GM18498 (cell line): ENCODE measurements around the gene DCDC1.

Experiments
- ATAC-seq: cut with Tn5 transposase; IDR thresholded peaks from one replicate; pipeline ENCODE4 v1.9.1; 2021; ENCODE audit warnings: mild to moderate bottlenecking, moderate library complexity; ENCODE audit not compliant: unreplicated experiment

DCDC1 gene

DNA sequence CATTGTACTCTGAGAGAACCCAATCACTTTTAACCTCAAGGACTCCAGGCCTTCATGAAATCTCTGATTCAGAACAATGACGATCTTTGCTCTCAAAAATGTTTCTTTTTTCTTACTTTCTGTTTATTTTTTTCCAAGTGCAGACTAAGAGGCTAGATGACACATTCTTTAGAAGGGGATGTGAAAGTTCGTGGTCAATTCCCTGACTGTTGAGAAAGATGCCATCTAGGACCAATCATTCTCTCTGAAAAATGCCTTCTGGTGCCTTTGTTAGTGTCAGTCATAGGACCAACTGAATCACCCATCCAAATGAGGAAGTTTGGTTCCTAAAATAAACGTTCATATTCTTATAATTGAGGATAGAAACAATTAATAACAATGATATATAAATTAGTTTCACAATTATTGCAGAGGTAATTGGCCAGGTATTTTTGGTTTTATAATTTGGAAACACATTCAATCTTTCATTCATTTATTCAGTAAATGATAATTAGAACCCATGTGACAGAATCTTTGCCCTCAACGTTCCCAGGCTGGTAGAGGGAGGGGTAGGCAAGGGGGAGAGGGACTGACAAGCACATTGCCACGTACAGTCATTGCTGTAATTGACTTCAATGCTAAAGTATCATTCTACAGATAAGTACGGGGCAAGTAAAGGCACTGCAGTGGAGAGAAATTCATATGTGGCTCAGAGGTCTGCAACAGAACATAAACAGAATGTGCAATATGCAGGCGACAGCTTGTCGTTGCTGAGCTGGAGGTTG is 450.0 kb downstream of the DCDC1 start:
- peak; percentile 48 for ATAC-seq

DNA sequence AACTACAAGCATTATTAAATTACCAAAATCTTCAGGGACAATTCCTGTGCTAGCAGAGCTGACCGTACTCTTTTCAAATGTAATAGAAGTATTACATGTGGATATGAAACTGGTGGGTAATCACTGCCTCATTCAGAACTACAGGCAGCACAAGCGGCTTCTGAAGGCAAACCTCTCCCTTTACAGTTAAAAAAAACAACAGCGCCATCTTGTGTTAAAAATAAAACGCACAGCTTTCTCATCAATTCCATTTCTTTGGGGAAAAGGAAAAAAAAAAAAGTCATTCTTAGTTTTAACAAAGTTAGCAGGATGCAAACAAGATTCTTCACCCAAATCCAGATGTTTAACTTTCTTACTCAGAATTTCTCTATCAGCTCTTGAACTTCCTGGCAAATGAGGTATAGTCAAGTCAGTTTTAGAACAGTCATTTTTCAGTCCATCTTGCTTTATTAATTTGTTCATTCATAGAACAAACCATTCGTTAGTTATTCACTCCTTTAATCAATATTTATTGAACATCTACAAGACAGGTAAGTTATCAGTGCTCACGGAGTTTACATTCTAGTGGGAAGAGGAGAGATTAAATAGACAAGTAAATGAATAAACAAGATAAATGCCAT is 451.6 kb downstream of the DCDC1 start:
- peak; percentile 69 for ATAC-seq

DNA sequence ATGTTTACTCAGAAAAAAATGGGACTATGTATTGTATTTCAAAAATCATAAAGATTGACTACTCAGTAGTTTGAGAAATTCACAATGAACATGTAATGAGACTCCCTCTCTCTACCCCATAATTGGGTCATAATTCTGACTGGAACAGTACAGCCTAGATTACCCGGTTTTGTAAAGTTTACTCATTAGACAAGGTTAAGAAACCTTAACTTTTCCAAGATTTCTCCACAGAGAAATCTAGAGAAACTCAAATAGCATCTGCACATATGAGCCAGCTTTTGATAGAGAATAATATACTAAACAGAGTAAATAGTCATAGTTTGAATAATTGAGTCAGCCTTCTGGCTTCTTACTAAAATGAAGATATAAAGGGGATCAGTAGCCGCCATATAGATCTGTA is 452.3 kb downstream of the DCDC1 start:
- no peak for ATAC-seq

DNA sequence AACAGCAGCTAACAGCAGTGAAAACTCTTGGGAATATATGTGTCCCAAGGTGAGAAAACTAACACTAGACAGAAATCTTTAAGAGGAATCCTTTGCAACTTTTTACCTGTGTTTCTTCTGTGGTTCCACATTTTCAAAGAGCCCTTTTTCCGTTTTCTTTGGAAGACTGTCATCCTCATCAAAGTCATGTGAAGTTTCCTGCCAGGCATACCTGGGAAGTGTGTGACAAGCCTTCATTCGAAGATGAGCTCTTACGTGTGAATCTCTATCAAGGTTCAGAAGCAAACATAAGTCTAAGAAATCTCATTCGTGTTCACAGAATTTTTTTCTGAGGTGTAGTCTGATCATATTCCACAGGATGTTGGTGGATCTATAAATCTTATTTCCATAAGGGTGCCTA is 452.8 kb downstream of the DCDC1 start:
- ATAC-seq: no peak

DNA sequence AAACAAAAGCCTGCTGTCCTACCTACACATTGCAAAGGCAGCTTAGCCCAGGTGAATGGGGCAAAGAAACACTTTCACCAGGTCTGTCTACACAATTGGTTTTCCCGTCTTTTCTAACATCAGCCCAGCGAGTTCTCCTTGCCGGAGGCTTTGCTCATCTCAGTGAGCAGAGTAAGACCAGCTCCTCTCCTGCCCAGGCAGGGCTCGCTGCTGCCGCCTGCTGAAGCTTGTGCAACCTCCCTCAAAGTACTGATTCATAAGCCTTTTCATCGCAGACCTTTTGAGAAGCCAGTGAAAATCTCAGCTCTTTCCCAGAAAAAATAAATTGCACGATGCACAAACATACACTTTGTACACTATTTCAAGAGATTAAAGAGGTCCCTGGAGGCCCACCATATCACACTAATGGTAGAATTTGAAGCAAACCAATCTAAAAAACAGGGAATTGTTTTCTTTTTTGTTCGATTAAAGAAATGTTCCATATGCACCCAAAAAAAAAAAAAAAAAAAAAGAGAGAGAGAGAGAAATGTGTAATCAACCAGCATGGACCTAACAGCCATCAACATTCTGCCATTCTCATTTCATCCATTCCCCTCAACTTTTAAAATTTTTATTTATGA is 455.3 kb downstream of the DCDC1 start:
- peak; percentile 54 for ATAC-seq

DNA sequence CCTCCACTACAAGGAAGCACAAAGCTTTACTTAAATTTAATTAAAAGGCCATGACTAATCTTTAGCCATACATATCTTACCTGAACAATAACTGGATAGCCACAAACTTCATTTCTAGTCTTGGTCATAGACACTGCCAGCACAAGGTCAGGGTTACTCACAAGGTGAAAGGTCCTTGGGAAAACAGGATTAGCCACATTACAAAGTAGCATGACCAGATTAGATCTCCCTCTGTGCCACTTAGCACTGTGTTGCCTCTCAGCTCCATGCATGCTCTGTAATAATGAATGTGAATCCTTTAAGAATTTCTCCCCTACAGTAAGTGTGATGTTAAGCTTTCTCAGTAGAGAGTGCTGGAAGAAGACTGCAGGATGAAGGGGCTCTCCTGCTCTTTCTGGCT is 458.3 kb downstream of the DCDC1 start:
- no peak for ATAC-seq

DNA sequence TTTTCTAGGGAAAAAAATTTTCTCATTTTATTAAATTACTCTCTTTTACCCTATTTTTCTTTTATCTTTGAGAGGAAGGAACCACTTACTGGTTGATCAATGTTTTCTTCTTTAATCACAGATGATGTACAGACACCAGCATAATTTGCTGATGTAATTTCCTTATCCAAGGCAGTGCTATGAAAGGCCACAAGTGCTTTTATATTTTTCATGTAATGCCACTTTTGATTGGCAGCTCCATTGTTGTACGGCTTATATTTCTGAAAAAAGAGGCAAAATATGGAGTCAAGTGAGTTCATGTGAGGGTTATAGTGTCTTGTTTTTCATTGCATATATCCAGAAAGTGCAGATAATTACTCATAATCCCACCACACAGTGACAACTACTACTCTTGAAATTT is 460.7 kb downstream of the DCDC1 start:
- ATAC-seq: no peak

DNA sequence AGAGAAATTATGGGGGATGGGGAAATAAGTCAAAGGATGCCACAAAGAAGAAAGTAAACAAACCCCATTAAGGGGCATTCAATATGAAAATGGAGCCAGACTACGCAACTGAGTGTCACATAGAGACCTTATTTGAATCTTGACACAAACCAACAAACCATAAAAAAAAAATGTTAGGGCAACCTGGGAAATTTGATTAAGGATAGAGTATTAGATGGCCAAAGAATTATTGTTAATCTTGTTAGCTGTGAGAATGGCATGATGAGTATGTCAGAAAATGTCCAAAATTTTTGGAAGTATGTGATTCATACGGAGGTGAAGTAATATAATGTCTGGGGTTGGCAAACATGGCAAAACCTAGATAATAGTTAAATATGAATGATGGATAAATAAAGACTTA is 461.3 kb downstream of the DCDC1 start:
- no peak for ATAC-seq

DNA sequence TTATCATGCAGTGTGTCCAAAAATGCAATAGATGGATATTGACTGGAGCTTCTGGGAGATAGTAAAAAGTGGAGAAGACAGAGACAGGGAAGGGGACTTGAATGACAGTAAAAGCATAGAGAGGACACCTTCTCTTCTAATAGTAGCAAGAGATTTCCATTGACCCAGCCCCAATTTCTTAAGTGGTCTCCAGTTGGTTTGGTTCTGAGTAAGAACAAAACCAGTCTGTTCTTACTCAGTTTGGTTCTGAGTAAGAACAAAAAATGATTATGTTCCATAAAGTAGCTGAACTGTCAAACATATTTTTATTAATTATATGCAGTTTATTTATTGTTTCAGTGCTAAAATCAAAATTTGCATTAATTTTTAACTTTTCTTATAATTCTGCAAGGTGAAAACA is 466.6 kb downstream of the DCDC1 start:
- ATAC-seq: no peak

DNA sequence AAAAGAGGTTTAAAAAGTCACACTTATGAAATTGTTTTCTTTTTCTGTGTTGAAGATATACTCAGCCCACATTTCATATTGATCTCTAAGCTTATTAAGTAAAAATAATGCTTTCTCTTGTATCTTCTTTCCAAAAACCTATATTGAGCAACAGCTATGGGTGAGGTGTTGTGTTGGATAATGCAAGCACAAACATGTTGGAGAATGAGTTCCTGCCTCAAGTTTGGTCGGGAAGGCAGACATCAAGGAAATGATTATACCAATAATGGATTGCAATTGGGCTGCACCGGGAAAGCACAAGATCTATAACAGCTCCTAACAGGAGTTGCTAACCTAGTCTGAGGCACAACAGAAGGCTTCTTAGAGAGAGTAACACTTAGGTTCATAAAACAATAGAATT is 474.5 kb downstream of the DCDC1 start:
- ATAC-seq: no peak

DNA sequence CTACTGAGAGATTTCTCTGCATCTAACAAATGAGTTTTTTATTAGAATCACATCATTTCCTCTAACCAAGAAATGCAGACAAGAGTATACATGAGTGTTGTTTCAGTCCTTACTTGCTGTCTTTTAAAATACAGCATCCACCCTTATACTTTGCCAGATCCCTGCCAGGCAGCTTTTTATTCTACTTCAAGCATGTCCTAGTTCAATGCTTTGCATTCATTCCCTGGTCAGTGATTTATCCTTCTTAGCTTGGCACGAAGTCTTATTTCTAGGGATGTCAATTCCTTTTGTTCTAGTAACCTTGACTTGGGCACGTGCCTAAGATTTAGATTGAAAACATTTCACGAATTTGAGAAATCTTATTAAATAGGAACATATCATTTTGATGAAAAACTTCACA is 476.2 kb downstream of the DCDC1 start:
- ATAC-seq: no peak

DNA sequence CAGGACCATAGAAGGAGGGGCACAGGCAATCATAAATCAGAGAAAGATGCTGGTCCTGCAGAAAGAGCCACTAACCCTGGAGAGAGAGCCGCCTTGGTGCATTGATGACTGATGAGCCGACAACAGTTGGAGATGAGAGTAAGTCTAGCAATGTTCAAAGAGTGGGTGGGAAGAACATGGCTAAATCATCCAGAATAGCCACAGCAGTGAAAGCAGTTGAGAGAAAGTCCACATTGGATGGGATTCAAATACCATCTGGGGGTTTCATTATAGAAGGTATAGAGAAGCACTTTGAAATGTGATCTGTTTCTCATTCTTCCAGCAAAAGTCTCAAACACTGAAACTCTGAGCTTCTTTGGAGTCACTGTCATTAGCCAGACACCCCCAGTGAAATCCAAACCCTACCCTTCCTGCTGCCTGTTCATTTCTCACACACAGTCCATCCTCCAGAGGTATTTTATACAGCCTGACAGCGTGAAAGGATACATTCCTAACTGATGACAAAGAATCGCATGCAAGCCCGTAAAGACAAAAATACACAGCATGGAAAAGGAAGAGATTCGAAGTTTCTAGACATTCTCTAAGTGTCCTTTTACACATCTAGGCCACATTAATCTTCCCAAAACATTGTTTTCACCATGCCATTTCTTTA is 480.3 kb downstream of the DCDC1 start:
- ATAC-seq: no peak

DNA sequence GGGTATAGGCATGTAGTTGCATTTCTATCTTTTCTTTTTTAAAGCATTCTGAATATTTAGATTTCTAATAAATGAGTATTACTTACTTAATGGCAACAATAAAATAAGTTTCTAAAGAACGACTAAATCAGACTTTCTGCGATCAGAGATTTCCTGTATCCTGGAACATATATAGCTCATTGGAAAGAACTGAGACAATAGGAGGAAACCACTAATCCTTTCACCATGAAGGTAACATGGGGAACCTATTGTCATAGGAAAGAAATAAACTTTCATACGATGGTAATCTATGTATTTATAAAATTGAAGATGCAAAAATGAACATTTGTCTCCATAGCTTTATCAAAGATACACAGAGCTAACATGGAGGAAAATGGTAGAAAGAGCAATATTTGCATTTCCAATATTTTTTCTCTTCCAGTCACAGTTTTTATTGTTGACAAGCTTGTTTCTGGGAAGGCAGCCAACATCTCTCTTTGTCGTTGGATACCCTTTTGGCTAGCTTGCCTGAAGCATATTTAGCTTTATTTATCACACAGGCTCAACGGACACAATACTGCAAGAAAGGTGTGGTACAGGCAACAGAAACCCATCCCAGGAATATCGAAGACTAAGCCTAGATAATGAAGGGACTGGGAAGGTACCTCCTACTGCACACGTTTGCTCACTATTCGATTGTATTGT is 490.1 kb downstream of the DCDC1 start:
- no peak for ATAC-seq

DNA sequence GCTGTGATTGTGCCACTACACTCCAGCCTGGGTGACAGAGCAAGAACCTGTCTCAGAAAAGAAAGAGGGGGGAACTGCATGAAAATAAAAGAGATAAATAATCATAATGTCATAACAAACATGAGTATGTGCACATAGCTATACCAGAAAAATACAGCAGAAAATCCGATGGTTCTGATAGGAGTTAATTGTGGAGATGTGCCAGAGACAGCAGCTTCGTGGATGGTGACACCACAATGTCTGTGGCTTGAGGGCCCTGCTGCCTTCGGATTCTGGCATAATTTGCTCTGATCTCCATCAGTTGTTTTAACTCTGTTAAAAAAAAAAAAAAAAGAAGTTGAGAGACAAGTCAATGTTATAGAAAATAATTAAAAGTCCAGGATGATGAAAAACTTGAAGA is 491.1 kb downstream of the DCDC1 start:
- ATAC-seq: no peak

DNA sequence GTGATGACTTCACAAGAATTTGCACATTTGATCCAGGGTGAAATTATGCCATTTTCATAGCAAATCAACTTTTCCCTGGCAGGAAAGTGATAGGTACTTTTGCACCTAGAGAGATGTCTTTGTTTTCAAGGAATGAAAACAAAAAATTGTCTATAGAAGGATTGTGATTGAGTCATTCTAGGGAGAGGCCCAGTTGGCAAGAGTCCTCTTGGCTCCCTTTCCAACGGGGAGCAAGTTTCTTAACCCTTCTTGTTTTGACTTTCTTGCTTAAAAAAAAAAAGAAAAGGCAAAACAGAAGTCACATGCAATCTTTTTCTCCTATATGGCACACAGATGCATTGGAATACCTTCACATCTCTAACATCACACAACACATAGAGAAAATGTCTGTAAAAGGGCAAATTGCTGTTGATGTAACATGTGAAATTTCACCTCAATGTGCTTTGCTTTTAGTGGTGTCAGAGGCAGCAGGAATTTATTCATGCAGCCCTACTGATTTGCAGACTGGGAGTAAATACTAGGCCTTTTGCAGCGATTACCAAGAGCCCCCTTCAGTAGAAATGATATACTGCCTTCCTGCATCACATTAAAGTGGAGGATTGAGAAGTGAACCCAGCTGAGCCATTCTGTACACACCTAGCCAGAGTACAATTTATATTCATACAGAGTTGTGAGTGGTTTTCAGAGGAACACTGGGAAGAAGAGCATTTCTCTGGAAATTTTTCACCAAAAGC is 492.7 kb downstream of the DCDC1 start:
- ATAC-seq: no peak

DNA sequence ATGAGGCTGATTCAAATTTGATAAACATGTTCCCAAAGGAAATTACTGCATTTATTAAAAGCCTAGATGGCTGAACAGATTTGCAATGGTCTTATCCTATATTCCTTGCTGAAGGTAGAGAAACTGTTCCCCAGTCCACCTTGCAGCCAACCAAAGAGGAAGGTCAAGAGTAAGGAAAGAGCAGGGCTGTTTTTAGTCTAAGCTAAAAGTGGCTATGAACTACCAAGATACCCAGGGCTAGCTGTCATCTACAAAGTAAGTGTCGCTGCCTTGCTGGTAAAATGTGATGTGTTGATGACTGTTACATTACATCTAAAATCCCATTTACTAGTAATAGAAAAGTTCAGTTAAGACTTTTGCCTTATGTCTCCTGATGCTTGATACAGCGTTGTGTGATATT is 493.3 kb downstream of the DCDC1 start:
- ATAC-seq: no peak

DNA sequence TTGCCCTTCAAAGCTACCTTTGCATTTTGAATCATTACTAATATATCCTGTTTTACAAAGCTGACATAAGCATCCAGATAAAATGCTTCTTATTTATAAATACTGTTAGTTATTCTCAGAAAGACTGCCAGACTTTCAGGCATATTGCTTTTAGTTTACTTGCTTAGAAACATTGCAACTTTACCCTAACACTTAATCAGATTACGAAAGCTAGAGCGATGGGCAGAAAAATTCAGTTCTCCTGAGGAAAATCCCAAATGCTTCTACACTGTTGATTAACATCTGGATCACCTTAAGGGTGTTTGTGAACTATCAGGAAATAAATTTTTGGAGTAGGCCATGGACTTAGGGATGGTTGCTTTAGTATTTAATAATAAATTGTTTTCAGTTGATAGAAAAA is 493.7 kb downstream of the DCDC1 start:
- ATAC-seq: no peak

DNA sequence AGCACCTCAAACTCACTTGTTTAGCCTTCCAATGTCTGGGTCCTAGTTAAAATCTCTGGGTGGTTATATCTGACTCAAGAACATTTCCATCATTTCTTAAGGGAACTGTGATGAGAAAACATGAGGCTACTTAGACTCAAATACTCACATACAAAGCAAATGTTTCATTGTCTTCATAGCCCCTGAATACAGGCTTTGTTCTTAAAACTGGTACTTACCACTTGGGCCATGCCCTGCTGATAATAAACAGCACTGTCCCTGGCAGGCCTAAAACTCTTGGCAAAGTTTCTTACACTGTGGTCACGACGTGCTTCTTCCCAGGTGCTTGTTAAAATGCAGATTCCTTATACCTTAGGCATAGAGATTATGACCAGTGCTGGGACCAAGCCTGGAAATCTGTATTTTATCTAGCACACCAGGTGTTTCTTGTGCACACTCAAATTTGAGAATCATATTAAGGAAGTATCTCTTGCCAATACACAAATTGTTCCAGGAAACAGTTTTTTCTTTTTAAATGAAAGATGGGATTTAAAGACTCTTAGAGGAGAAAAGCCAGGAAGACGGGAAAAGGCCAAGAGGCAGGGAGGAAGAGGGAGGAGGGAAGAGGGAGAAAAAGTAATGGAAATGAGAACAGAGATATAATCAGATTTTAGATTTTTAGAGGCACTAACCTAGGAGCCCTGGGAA is 495.5 kb downstream of the DCDC1 start:
- no peak for ATAC-seq

DNA sequence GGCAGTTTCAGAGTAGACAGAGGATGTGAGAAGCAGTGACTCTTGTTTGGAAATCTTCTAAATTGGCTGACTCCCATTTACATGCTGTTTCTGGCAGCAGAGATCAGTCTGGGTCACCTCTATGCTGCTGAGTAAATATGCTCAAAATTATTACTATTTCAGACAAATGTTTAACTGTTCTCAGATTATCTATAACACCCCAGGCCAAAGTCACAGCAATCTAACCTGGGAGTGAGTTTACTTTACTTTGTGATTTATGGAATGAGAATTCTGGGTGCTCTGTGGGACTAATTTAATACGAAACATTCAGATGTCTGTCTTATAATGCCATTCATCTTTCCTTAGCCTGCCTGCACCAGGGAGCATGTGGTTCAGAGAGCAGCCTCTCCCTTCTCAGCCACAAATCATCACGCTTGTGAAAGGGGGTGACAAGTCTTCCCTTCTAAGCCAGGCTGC is 500.9 kb downstream of the DCDC1 start:
- ATAC-seq: no peak

DNA sequence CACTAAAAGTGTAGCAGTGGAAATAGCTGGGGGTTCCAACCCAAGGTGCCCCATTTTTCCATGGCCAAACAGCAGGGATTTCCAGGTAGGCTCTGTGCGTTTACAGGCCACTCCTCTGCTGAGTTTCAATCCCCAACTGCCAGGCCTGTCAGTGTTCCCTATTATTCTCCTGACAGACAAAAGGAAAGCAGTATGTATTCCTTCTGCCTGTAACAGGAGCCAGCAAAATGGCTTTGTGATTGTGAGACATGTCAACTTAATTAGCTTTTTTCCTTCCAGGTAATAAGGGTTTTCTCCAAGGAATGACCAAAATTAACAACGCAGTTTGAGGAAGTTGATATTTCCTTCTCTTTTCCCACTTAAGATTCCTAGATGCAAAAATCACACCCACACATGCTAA is 506.3 kb downstream of the DCDC1 start:
- no peak for ATAC-seq
